ENCODE results near the gene DHX9.

DNA sequence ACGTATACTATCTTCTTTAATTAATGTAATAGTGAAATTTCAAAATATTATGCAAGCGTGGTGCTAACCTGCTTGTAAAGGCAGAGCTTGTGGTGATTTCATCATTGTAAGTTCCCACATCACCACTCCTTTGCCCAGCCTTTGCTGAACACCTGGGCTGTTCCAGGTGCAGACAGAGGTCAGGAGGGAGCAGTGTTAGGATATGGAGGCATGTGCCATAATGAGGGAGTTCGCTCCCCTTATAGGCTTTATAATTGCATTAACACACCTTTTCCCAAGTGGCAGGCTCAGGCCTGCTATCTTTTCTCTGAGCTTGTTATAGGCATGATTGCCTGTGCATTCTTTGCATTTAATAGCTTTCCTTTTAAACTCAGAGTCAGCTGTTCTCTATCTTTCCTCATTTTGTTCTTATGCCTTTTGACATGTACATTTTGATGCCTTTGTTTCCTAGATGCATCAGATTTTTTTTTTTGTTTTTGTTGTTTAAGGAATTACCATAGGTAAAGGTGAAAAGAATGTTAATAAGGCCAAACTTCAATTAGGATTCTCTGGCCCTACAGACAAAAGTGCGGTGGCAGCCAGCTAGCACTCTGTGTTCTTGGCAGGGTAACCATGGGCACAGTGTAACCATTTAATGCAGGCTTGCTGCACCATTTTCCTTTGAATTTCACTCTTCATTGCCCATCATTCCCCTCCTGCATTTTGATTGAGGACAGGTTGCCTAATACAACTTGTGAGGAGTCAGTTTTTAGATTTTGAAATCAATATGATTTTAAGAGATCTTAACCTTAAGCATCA lies 36.9 kb upstream of the DHX9 start:
- TF ChIP-seq, protein P1, sequence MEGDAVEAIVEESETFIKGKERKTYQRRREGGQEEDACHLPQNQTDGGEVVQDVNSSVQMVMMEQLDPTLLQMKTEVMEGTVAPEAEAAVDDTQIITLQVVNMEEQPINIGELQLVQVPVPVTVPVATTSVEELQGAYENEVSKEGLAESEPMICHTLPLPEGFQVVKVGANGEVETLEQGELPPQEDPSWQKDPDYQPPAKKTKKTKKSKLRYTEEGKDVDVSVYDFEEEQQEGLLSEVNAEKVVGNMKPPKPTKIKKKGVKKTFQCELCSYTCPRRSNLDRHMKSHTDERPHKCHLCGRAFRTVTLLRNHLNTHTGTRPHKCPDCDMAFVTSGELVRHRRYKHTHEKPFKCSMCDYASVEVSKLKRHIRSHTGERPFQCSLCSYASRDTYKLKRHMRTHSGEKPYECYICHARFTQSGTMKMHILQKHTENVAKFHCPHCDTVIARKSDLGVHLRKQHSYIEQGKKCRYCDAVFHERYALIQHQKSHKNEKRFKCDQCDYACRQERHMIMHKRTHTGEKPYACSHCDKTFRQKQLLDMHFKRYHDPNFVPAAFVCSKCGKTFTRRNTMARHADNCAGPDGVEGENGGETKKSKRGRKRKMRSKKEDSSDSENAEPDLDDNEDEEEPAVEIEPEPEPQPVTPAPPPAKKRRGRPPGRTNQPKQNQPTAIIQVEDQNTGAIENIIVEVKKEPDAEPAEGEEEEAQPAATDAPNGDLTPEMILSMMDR (IDR thresholded peaks at IDR 0.05), result no peak
- no peak for TF ChIP-seq POLR2A (IDR thresholded peaks at IDR 0.05)
- no peak for TF ChIP-seq EP300 (IDR thresholded peaks at IDR 0.05)
- no peak for TF ChIP-seq POLR2AphosphoS5 (IDR thresholded peaks at IDR 0.05)
